GF-D8 (cell line): ENCODE data around the gene RPS25.
"Not testable (repeated sequence)": the region's sequence is repeated elsewhere in the genome, so short reads cannot be mapped to it uniquely, and the experiment has no call there.

Source experiments
- DNase-seq: peaks from one replicate; lab custom pipeline; 2025; lab: John Stamatoyannopoulos, UW

Gene RPS25

DNA sequence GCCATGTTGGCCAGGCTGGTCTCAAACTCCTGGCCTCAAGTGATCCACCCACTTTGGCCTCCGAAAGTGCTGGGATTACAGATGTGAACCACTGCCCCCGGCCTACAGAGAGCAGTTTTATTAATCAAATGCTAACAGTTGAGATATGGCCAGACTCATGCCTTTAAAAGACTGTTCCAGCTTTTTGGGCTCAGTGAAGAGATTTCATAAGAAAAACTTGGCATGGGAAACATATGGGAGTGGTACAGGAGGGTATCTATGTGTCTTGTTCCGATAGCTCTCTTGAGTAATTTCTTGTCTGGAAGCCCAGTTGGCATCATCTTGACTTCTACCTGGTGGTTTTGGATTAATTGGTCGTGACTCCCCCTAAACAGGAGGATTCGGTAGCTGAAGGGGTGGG, 20.7 kb upstream of the RPS25 start:
- DNase-seq, result no peak

GRCh38 chr11:119034813-119035212, 16.7 kb upstream of the RPS25 start:
- no peak for DNase-seq

DNA sequence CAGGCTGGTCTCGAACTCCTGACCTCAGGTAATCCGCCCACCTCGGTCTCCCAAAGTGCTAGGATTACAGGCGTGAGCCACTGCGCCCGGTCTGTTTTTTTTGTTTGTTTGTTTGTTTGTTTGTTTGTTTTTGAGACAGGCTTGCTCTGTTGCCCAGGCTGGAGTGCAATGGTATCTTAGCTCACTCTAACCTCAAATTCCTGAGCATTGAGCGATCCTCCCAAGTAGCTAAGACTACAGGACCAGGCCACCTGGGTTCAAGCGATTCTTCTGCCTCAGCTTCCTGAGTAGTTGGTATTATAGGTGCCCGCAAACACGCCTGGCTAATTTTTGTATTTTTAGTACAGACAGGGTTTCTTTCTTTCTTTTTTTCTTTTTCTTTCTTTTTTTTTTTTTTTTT, 15.3 kb upstream of the RPS25 start:
- DNase-seq, result not testable (repeated sequence)

DNA sequence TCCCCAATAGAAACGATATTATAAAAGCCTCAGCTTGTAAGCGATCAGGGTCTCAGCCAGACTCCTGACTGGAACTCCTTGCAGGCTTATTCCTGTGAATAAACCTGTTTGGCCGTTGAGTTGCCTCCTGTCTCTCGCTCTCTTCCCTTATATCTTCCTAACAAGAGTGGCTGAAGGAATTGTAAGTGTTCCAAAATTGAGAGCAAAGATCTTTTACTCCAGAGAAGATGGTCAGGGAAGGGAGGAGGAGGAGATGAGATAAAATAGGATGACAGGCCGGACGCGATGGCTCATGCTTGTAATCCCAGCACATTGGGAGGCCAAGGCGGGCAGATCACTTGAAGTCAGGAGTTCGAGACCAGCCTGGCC, 13.8 kb upstream of the RPS25 start:
- DNase-seq, result no peak

DNA sequence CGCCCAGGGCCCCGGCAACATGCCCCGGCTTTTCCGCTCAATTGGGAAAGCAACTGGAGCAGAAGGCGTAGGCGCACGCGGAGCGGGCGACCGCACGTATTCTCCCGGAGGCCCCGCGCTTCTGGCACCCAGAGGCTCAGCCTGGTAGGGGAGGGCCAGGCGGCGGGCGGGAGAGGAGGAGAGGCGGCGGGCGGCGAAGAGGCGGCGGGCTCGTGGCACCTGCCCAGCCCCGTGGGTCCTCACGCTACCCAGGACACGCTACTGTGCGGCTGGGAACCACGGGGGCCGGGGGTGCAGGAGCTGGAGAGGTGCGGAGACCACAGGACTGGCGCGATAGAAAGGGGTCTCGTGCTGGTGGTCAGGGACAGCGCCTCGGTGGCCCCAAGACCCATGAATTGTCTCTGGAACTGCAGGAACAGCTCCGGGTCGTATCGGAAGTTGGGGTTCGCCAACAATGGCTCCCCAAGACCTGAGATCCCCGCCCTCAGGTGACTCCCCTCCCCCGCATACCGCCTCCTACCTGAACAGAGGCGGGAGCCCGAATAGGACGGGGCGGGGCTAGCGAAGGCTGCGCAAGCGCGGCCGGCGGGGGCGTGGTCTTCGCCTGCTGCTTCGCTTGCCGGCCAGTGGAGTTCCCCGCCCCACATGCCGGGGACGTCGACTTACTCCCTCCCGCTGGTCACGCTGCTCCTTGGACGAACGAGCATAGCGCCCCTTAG, 12.3 kb upstream of the RPS25 start, which contains the start of gene SLC37A4:
TSS of gene SLC37A4 (minus strand) at position 549 of the 719 bp plus-strand sequence.
- peak; percentile 100 for DNase-seq

DNA sequence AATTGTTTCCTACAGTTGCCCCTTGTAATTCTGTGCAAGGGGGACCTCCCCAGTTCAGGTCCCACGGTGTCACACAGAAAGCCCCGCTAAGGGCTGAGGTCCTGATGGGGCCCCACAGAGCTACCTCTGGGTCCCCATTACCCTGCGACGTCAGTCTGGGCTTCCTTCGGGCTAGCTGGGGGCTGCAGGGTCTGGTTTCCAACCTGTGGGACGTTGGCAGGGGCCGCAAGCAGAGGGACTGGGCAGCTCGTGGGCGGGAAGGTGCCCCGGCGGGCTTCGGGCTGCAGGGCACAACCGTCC, 11.8 kb upstream of the RPS25 start:
- no peak for DNase-seq

- peak; percentile 56 for DNase-seq
Measured at GRCh38 chr11:119029340-119030028, 11.3 kb upstream of the RPS25 start.

GRCh38 chr11:119029069-119029339, 10.9 kb upstream of the RPS25 start:
- DNase-seq, result no peak

GRCh38 chr11:119028346-119029068, 10.4 kb upstream of the RPS25 start:
- DNase-seq, result no peak

- no peak for DNase-seq
Measured at GRCh38 chr11:119027561-119028345, 9.6 kb upstream of the RPS25 start.

- no peak for DNase-seq
Measured at GRCh38 chr11:119026970-119027369, 8.8 kb upstream of the RPS25 start.

GRCh38 chr11:119025978-119026766, 8.0 kb upstream of the RPS25 start:
- DNase-seq, result no peak

DNA sequence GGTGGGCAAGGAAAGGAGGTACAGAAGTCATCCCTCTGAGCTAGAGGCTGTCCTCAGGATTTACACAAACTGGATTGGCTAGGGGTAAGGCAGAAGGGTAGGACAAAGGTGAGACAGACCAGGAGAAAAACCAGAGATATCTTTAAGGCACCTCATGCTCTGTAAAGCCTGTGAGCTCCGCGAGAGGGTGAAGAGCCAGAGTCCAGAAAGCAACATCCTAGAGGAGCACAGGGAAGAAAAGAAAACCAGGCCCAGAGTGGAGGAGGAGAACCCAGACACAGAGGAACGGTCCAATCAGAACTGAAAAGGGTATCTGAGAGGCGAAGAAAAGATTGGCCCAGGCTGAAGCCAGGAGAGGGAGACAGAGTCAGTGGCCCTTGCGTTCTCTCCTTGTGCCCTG, 7.4 kb upstream of the RPS25 start:
- no peak for DNase-seq

- DNase-seq, result no peak
Measured at GRCh38 chr11:119025099-119025473, 6.9 kb upstream of the RPS25 start.

GRCh38 chr11:119024430-119025098, 6.4 kb upstream of the RPS25 start:
- no peak for DNase-seq

GRCh38 chr11:119023741-119024140, 5.6 kb upstream of the RPS25 start:
- no peak for DNase-seq

- no peak for DNase-seq
Measured at GRCh38 chr11:119021631-119022030, 3.5 kb upstream of the RPS25 start.

- DNase-seq, result no peak
Measured at GRCh38 chr11:119019996-119020395, 1.9 kb upstream of the RPS25 start.

DNA sequence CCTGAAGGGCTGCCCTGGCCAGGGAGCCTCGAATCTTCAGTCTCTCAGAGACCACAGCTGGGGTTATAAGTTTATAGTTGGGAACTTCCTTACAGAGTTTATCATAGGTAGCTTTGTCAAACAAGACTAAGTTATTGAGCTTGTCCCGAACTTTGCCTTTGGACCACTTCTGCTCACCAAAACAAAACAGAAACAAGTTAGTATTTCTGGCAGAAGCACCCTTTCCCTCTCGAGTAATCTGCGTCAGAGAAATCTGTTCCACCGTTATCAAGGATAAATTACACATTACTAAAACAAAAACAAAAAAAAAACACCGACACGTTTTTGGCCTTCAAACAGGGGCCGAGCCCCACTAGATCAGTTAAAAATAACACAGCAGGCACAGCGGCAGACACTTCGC, 766 bp downstream of the RPS25 start:
- not testable (repeated sequence) for DNase-seq

DNA sequence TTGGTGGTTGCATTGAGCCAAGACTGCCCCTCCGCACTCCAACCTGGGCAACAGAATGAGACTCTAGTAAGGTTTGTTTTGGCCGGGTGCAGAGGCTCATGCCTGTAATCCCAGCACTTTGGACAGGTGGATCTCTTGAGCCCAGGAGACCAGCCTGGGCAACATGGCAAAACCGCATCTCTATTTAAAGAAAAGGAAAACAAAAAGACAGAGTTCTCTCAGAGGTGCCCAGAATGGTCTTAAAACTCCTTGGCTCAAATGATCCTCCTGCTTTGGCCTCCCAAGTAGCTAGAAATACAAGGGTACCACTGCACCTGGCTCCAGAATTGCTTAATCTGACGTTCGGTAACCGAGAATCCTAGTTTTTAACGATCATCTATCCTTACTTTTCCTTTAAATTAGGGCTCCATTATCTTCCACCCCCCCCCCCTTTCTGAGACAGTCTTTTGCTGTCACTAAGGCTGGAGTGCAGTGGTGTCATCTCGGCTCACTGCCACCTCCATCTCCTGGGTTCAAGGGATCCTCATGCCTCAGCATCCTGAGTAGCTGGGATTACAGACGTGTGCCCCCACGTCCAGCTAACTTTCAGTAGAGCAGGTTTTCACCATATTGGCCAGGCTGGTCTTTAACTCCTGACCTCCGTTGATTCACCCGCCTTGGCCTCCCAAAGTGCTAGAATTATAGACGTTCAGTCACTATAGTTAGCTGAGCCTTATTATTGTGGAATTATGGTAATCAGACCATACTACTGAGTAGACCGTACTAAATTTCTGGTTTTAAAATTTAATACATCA, 1.7 kb downstream of the RPS25 start:
- no peak for DNase-seq
